Measurements from ENCODE around the gene PRAMEF2.
"Not testable (repeated sequence)": the region's sequence is repeated elsewhere in the genome, so short reads cannot be mapped to it uniquely, and the experiment has no call there.

- not testable (repeated sequence) for TF ChIP-seq POLR2AphosphoS5 (IDR thresholded peaks at IDR 0.05); EP300 (IDR thresholded peaks at IDR 0.05; ENCODE audit: low read depth); CTCF (IDR thresholded peaks at IDR 0.05); POLR2A (IDR thresholded peaks at IDR 0.05)
Measured at GRCh38 chr1:12863131-12863880, 6.4 kb downstream of the PRAMEF2 start.
